B cell (primary cell): ENCODE measurements around the gene IGFLR1. TPM values are rescaled to one million over a fixed set of nuclear protein-coding genes. Genes with fewer than 3 reads are reported as not detected.

Experiments
- ATAC-seq: fragments of 200-7000 bp; cut with Tn5 transposase; one replicate; pipeline ENCODE4 v1.10.0; 2021; ENCODE audit warnings: low read depth, mild to moderate bottlenecking, moderate number of reproducible peaks, moderate library complexity
- CTCF ChIA-PET: fragments of 350-600 bp; sonication (Branson Sonifier 250); formaldehyde crosslinking; loops from one replicate; lab custom pipeline; 2021; ENCODE audit warnings: antibody characterized with exemption, inconsistent platforms; lab: Charles Lee
- POLR2A ChIA-PET: fragments of 350-600 bp; sonication (Branson Sonifier 250); formaldehyde crosslinking; loops from one replicate; lab custom pipeline; 2021; ENCODE audit warnings: antibody characterized with exemption; lab: Charles Lee
- DNase-seq: peaks from one replicate; pipeline ENCODE4 v3.0.0; 2013
- H2AFZ ChIP-seq: 2 replicates; pipeline ENCODE4 v1.6.1; 2012; ENCODE audit warnings: mild to moderate bottlenecking, low read depth, low read length; ENCODE audit not compliant: insufficient read depth, poor library complexity, severe bottlenecking
- H3K27ac ChIP-seq, 2 donors: 1 replicate in 1 of 2; 2 replicates in 1 of 2; pipeline ENCODE4 v1.5.1; 2012 to 2013; ENCODE audit warnings: low read length in 2 of 2, mild to moderate bottlenecking in 2 of 2, moderate library complexity in 1 of 2
- H3K27me3 ChIP-seq, 4 experiments: fragments of 200-600 bp in 1 of 4; sonication (generic) in 1 of 4; replicated peaks in 1 of 4; 1 replicate in 2 of 4; 2 replicates in 2 of 4; pipeline versions ENCODE4 v1.6.1 to v1.7.0; 2013 to 2016; ENCODE audit warnings: low read length in 3 of 4, mild to moderate bottlenecking in 2 of 4, mixed read lengths in 1 of 4, moderate library complexity in 1 of 4; ENCODE audit not compliant: insufficient read depth in 4 of 4, control insufficient read depth in 3 of 4; ENCODE audit errors: control extremely low read depth in 1 of 4
- H3K36me3 ChIP-seq, 2 experiments: replicated peaks in 1 of 2; 1 replicate in 1 of 2; 2 replicates in 1 of 2; pipeline versions ENCODE4 v1.6.1 to v1.7.1; 2013; ENCODE audit warnings: low read length in 1 of 2; ENCODE audit not compliant: insufficient read depth in 2 of 2, control insufficient read depth in 1 of 2; ENCODE audit errors: control extremely low read depth in 1 of 2, extremely low read depth in 1 of 2
- H3K4me1 ChIP-seq, 2 donors: fragments of 200-600 bp in 1 of 2; sonication (generic) in 1 of 2; 1 replicate in 1 of 2; 2 replicates in 1 of 2; pipeline versions ENCODE4 v1.5.1 to v1.6.1; 2013 to 2017; ENCODE audit warnings: low read length in 2 of 2; ENCODE audit not compliant: control insufficient read depth in 2 of 2, insufficient read depth in 2 of 2
- H3K4me2 ChIP-seq: replicated peaks from 2 replicates; pipeline ENCODE3; 2012; ENCODE audit warnings: mild to moderate bottlenecking, low read depth, low read length; ENCODE audit not compliant: poor library complexity, severe bottlenecking
- H3K4me3 ChIP-seq, 5 experiments: fragments of 200-600 bp in 1 of 5; sonication (generic) in 1 of 5; 1 replicate in 3 of 5; 2 replicates in 2 of 5; pipeline versions ENCODE4 v1.5.1 to v1.7.0; 2011 to 2016; ENCODE audit warnings: low read length in 4 of 5, mild to moderate bottlenecking in 4 of 5, low read depth in 2 of 5, control low read depth in 1 of 5, moderate library complexity in 1 of 5; ENCODE audit not compliant: insufficient read depth in 1 of 5; ENCODE audit errors: control extremely low read depth in 1 of 5, extremely low read depth in 1 of 5
- H3K79me2 ChIP-seq: fragments of 200-600 bp; sonication (generic); one replicate; pipeline ENCODE4 v1.6.0; 2016; ENCODE audit warnings: low read length; ENCODE audit not compliant: control insufficient read depth, insufficient read depth
- H3K9ac ChIP-seq: fragments of 200-600 bp; sonication (generic); 2 replicates; pipeline ENCODE4 v1.6.1; 2017; ENCODE audit warnings: mild to moderate bottlenecking, low read length, moderate library complexity
- H3K9me3 ChIP-seq, 3 donors: one replicate each; pipeline versions ENCODE4 v1.6.1 to v1.7.1; 2013; ENCODE audit warnings: low read length in 2 of 3; ENCODE audit not compliant: control insufficient read depth in 2 of 3, insufficient read depth in 1 of 3; ENCODE audit errors: control extremely low read depth in 1 of 3
- H4K20me1 ChIP-seq: 2 replicates; pipeline ENCODE4 v1.6.0; 2012; ENCODE audit warnings: mild to moderate bottlenecking, low read length; ENCODE audit not compliant: insufficient read depth, control insufficient read depth, poor library complexity, severe bottlenecking
- H3K27ac Mint-ChIP-seq: one replicate; pipeline ENCODE4 v1.8.0; 2021; ENCODE audit warnings: mixed read lengths
- H3K27me3 Mint-ChIP-seq: one replicate; pipeline ENCODE4 v1.8.0; 2021; ENCODE audit warnings: mixed read lengths
- H3K4me1 Mint-ChIP-seq: one replicate; pipeline ENCODE4 v1.8.0; 2021; ENCODE audit warnings: mixed read lengths
- H3K4me3 Mint-ChIP-seq: one replicate; pipeline ENCODE4 v1.8.0; 2021; ENCODE audit warnings: mixed read lengths
- H3K9me3 Mint-ChIP-seq: one replicate; pipeline ENCODE4 v1.8.0; 2022; ENCODE audit warnings: mixed read lengths; ENCODE audit not compliant: insufficient read depth
- EZH2 ChIP-seq: IDR thresholded peaks from 2 replicates; pipeline ENCODE4 v1.6.1; 2012; ENCODE audit warnings: borderline replicate concordance, low read depth, mild to moderate bottlenecking, moderate library complexity, low read length; ENCODE audit not compliant: insufficient read depth, poor library complexity, severe bottlenecking
- WGBS: methylation state at CpG from one replicate; pipeline ENCODE4 v1.1.5; 2013; ENCODE audit warnings: missing lambda C conversion rate; ENCODE audit not compliant: insufficient coverage; 5-methylcytosine and 5-hydroxymethylcytosine counted together
- intact Hi-C: fragments of 100-400 bp; cut with micrococcal nuclease; formaldehyde crosslinking; loops from one replicate; pipeline ENCODE4 v1.10.0; 2022
- polyA plus RNA-seq: library from polyadenylated mRNA; depleted of rRNA; stranded (reverse); fragments of >200 nt; gene quantifications from 2 replicates; pipeline ENCODE4 v1.2.3, GENCODE V29; 2012
- total RNA-seq, 2 donors: library from RNA; stranded (reverse); fragments of 120-200 nt in 1 of 2; gene quantifications; 1 replicate in 1 of 2; 2 replicates in 1 of 2; pipeline versions ENCODE4 v1.2.3 to v1.2.4, GENCODE V29; 2013 to 2022
- TF ChIP-seq, protein P1 (sequence below): fragments of 200-600 bp; IDR thresholded peaks from one replicate; pipeline ENCODE4 v1.8.0; 2022; ENCODE audit warnings: antibody characterized with exemption, mild to moderate bottlenecking

IGFLR1 gene
- total and polyA plus RNA-seq, 2 donors (not counting 1 experiment from before 2014, with no cell fraction given): 130 to 245 TPM

- Mint-ChIP-seq H3K4me1 (peaks cover 10% of the 10 kb centered on the region), H3K9me3 (no peaks in the 10 kb centered on the region), H3K27me3 (no peaks in the 10 kb centered on the region), H3K27ac (no peak overlapping the region), H3K4me3 (peak overlapping the region; percentile 86)
- Histone ChIP-seq H3K27me3 (no peaks in the 10 kb centered on the region), H3K4me3 (peak overlapping the region in 4 of 5 experiments; percentile 26 to 68 (median 60)), H3K27ac (no peak overlapping the region), H2AFZ (peak overlapping the region; percentile 46), H3K9ac (peak overlapping the region; percentile 62), H3K4me2 (peak overlapping the region; percentile 90), H3K9me3 (no peaks in the 10 kb centered on the region), H3K79me2 (peaks cover 4% of the 10 kb centered on the region), H4K20me1 (no peaks in the 10 kb centered on the region), H3K36me3 (no peaks in the 10 kb centered on the region), H3K4me1 (peaks cover 10 to 16% of the 10 kb centered on the region in 2 donors)
- ChIA-PET CTCF (no interaction called here), POLR2A (no interaction called here)
- 68% methylated on average over 15 of the region's 16 CpGs for WGBS
- no peak for DNase-seq
- TF ChIP-seq, protein P1, sequence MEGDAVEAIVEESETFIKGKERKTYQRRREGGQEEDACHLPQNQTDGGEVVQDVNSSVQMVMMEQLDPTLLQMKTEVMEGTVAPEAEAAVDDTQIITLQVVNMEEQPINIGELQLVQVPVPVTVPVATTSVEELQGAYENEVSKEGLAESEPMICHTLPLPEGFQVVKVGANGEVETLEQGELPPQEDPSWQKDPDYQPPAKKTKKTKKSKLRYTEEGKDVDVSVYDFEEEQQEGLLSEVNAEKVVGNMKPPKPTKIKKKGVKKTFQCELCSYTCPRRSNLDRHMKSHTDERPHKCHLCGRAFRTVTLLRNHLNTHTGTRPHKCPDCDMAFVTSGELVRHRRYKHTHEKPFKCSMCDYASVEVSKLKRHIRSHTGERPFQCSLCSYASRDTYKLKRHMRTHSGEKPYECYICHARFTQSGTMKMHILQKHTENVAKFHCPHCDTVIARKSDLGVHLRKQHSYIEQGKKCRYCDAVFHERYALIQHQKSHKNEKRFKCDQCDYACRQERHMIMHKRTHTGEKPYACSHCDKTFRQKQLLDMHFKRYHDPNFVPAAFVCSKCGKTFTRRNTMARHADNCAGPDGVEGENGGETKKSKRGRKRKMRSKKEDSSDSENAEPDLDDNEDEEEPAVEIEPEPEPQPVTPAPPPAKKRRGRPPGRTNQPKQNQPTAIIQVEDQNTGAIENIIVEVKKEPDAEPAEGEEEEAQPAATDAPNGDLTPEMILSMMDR: no peak
- no peak for TF ChIP-seq EZH2
- intact Hi-C loops: loop anchor here (1.0 to 2.0 kb wide), 8 partner anchors 16 to 130 kb away; partner anchors contain the start of genes COX6B1, LIN37, PROSER3 and PSENEN
- ATAC-seq: no peak
These were observed 32.2 kb upstream of the IGFLR1 start for GRCh38 chr19:35774274-35775045.
